Inferior parietal cortex (tissue), 1 donor: ENCODE measurements around the gene SMARCD3.
A peak's percentile ranks its signal among the peaks of the same experiment; 100 is the strongest.

Experiments
- DNase-seq: peaks from one replicate; pipeline ENCODE4 v3.0.0-alpha.2; 2016; ENCODE audit errors: extremely low spot score

SMARCD3 gene

GRCh38 chr7:151247611-151248345, 716 bp downstream of the SMARCD3 start:
- DNase-seq = no peak

GRCh38 chr7:151246851-151247580, 1.5 kb downstream of the SMARCD3 start:
- DNase-seq = no peak

DNA sequence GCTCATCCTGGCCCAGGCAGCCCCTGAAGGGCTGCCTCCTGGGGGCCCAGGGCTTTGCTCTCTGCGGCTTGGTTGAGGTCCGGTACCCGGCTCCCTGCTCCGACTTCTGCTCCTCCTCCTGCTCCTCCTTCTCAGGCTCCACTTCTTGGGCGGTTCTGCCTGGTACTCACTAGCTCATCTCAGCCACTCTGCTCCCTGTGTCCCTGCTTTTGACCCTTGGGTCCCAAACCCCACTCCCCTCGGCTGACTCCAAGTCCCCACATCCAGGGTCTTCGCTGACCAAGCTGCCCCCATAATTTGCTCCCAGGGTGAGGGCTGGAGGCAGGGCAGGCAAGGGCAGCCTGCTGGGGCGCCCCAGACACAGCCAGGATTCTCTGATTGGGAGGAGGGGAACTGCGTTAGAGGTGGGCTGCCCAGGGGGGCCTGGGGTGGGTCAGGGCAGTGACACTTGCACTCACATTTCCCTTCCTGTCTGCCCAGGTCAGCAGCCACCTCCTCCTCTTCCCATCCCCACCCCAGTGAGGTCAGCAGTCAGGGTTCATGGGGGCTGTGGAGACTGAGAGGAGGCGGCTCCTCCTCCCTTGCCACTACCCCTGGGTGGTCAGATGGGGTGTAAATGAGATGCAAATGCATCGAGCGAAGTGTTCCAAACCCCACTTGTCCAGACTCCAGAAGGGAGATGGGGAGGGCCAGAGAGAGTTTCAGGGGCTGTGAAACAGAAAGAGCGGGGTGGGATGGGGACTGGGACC, 2.2 kb downstream of the SMARCD3 start:
- DNase-seq = no peak

DNA sequence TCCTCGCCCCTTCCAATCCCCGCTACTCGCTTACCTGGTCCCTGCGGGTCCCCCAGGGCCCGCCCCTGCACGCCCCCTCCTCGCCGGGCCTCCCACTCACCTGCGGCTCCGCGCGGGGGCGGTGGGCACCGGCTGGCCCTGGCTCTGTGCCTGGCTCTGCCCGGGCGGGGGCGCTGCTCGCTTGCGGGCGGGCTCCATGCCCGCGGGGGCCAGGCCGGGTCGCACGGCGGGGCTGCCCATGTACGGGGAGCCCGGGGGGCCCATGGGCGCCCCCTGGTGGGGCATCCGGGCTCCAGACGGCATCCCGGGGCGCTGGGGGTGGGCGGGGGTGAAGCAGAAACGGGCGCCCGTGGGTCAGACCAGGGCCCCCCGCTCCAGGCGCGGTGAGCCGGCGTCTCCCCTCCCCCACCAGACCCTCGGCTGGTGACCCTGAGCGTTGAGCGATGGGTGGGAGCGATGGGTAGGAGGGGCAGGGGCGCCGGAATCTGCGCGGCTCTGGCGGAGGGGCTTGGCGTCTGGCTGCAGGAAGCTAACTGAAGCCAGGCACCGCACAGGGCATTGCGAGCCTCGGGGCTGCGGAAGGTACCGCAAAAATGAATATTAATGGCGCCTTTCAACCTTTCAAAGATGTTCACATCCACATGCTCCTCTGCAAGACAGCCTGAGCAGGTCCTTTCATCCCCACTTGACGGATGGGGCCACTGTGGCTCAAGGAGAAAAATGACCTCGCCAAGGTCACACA, 3.0 kb downstream of the SMARCD3 start:
- no peak for DNase-seq

DNA sequence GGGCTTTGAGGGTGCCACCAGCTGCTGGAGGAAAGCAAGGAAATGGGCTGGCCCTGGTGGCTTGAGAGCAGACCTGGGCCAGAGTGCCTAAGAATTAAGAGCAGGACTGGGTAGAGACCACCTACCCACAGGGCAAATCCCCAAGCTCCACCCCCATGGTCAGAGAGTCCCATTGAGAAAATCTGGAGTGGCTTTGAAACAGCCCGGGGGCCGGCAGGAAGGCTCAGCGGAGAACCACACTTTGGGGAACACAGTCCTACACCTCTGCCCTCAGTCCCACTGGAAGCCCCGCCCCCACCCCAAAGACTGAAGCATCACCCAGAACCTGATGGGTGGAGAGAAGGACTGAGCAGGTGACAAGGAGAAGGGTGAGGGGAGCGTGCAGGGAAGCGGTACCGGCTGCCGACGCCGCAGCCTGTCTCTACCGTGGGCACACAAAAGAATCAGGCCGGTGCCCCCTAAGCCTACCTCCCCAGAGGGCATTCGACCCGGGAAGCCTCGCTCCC, 3.6 kb downstream of the SMARCD3 start:
- no peak for DNase-seq

DNA sequence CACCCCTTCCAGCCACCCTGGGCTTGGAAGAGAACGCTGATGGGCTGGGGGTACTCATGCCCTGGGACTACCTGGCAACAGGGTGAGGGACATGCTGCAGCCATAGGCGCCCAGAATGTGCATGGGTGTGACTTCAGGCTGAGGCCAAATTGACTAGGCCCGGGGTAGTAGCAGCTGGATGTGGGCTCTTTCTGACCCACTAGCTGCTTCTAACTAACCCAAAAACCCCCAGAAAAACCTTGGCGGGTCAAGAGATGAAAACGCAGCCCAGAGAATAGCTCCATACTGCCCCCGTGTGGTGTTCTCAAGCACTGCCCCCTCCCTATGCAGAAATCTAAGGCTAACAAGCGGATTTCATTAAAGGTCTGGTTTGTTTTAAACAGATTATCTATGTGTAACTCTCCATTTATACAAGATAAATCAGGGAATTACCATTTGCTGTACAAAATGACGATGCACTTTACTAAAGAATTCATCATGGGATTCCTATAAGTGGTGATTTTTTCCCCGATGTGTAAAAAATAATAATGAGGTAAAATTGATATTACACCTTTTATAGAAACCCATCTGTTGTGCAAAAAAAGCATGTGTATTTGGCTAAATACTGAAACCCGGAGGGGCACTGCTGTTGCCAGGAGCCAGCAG, 4.2 kb downstream of the SMARCD3 start:
- DNase-seq = peak; percentile 70

- no peak for DNase-seq
Observed at GRCh38 chr7:151243408-151244195, 4.9 kb downstream of the SMARCD3 start.

DNA sequence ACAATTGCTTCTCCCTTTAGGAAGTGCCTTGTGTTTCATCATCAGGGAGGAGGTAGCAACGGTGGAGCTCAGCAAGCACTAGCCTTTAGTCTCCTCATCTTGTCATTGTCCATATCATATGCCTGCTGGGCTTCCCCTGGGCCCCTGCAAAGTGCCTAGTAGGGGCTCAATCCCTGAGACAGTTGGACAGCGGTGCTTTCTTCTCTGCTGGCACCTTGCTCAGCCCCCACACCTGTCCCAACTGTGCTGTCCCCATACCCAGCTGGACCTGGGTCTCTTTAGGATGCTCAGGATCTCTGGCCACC, 5.5 kb downstream of the SMARCD3 start:
- DNase-seq = no peak

DNA sequence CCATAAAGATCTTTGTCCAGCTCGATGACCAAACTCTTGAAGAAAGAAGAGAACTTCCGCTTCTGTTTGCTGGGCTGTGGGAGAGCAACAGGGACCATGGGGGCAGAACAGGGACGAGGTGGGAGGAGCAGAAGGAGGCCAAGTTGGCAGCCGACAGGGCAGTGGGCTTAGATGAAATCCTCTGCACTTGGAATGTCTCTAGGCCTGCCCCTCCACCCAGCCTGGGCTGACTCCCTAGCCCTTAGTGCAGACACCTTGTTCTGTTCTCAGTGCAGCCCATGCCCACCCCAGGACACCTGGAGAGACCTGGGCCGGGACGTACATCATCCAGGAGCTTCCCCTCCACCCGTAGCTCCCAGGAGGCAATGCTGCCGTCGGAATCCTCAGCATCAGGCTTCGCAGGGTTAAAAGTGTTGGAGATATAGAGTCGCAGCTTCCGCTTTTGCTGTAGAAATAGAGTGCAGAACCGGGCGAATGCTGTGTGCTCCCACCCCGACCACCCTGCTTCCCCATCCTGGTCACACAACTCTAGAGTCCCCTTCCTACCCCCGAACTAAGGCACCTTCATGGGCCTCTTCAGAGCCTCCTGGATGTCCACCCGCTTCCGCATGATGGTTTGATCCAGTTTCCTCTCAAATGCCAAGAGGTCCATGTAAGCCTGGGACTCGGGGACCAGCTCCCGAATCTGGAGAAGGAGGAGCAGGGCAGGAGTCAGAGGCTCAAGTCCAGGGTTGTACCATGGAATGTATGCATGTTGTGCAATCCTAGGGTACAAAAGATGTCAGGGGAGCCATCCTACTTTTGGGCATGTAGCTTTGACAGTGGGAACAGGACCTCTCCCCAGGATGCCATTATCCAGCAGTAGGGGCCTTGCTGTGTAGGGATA, 6.1 kb downstream of the SMARCD3 start:
- no peak for DNase-seq

- DNase-seq = no peak
Observed at GRCh38 chr7:151241755-151242096, 6.8 kb downstream of the SMARCD3 start.

GRCh38 chr7:151240942-151241754, 7.3 kb downstream of the SMARCD3 start:
- DNase-seq = no peak

- no peak for DNase-seq
Observed at GRCh38 chr7:151240536-151240935, 8.0 kb downstream of the SMARCD3 start.

DNA sequence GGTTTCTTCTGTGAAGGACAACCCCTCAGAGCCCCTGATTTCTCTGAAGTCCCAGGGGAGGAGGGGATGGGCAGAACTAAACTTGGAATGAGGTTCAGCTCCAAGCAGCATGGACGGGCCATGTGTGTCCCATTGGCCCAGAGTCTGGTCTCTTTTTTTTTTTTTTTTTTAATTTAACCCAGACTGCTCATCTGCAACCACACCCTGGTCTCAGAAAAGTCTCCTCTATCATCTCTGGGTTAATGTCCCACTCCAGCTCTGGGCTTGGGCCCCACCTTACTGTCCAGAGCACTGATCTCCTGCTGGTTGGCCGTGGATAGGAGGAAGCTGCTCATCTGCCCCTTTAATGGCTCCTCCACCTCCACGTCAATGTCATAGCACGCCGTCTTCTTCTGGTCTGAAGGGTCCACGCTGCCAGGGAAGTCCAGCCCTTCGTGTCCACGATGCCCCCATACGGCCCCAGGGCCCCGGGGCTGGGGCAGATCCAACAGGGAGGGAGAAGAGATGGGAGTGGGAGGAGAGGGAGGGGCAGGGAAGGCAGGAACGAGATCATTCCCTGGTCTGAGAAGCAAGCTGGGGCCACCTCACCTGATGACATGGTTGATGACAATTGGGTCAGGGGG, 8.5 kb downstream of the SMARCD3 start:
- DNase-seq = no peak

- DNase-seq = no peak
Observed at GRCh38 chr7:151238924-151239836, 9.3 kb downstream of the SMARCD3 start.

DNA sequence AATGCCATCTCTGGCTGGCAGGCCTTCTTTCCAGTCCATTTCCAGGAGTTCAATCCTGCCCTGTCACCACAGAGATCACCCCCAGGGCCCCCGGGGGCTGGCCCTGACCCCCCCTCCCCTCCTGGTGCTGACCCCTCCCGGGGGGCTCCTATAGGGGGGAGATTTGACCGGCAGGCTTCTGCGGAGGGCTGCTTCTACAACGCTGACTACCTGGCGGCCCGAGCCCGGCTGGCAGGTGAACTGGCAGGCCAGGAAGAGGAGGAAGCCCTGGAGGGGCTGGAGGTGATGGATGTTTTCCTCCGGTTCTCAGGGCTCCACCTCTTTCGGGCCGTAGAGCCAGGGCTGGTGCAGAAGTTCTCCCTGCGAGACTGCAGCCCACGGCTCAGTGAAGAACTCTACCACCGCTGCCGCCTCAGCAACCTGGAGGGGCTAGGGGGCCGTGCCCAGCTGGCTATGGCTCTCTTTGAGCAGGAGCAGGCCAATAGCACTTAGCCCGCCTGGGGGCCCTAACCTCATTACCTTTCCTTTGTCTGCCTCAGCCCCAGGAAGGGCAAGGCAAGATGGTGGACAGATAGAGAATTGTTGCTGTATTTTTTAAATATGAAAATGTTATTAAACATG, 10.2 kb downstream of the SMARCD3 start:
- DNase-seq = no peak

- DNase-seq = no peak
Observed at GRCh38 chr7:151237244-151238189, 11.0 kb downstream of the SMARCD3 start.
